ENCODE measurements around the gene UAP1L1.
"Not testable (repeated sequence)": the region's sequence is repeated elsewhere in the genome, so short reads cannot be mapped to it uniquely, and the experiment has no call there.

UAP1L1 gene

GRCh38 chr9:137077010-137077747, at the start of gene UAP1L1:
UAP1L1 (plus strand) TSS chr9:137077517; CDS start chr9:137077533, 16 bp downstream.
- DNase-seq = no peak

GRCh38 chr9:137028263-137029057, 48.9 kb upstream of the UAP1L1 start:
- DNase-seq = no peak

GRCh38 chr9:137029058-137029936, 48.0 kb upstream of the UAP1L1 start:
- DNase-seq = peak in 1 of 2 experiments; percentile 51

GRCh38 chr9:137030006-137030405, 47.3 kb upstream of the UAP1L1 start:
- DNase-seq = no peak

GRCh38 chr9:137030538-137031527, 46.5 kb upstream of the UAP1L1 start:
- peak in 1 of 2 experiments; percentile 31 for DNase-seq

GRCh38 chr9:137031904-137032640, 45.2 kb upstream of the UAP1L1 start, which contains the start of gene FUT7:
FUT7 (minus strand) TSS chr9:137032088; CDS start chr9:137031991, 97 bp downstream.
- no peak for DNase-seq

GRCh38 chr9:137032858-137033257, 44.5 kb upstream of the UAP1L1 start:
- DNase-seq = no peak

GRCh38 chr9:137033481-137033880, 43.8 kb upstream of the UAP1L1 start:
- DNase-seq = not testable (repeated sequence)

GRCh38 chr9:137034039-137034708, 43.1 kb upstream of the UAP1L1 start:
- DNase-seq = peak in 1 of 2 experiments; percentile 29

- DNase-seq = peak in 1 of 2 experiments; percentile 68
Measured at GRCh38 chr9:137034709-137035506, 42.4 kb upstream of the UAP1L1 start.

- DNase-seq = no peak
Measured at GRCh38 chr9:137035507-137035834, 41.8 kb upstream of the UAP1L1 start.

- no peak for DNase-seq
Measured at GRCh38 chr9:137035937-137036336, 41.4 kb upstream of the UAP1L1 start.

GRCh38 chr9:137037035-137037434, 40.3 kb upstream of the UAP1L1 start:
- no peak for DNase-seq

- DNase-seq = no peak
Measured at GRCh38 chr9:137037483-137037882, 39.8 kb upstream of the UAP1L1 start.

GRCh38 chr9:137038916-137039315, 38.4 kb upstream of the UAP1L1 start:
- DNase-seq = no peak

- DNase-seq = no peak
Measured at GRCh38 chr9:137039611-137040366, 37.5 kb upstream of the UAP1L1 start.

- DNase-seq = no peak
Measured at GRCh38 chr9:137040568-137040967, 36.7 kb upstream of the UAP1L1 start.

- no peak for DNase-seq
Measured at GRCh38 chr9:137041124-137041523, 36.2 kb upstream of the UAP1L1 start.

Data from cerebellar nuclear complex (tissue), 1 donor.